Tibial nerve (tissue), 4 donors: ENCODE results near the gene EYA2. TPM values are rescaled to one million over a fixed set of nuclear protein-coding genes. Genes with fewer than 3 reads are reported as not detected.

Source experiments
- DNase-seq, 2 donors: peaks; one replicate each; pipeline ENCODE4 v3.0.0-alpha.2; 2019; ENCODE audit warnings: low spot score in 2 of 2
- H3K27ac ChIP-seq, 4 donors: fragments of 200-600 bp; sonication (generic) in 3 of 4; one replicate each; pipeline ENCODE4 v1.5.1; 2017 to 2019; ENCODE audit warnings: mild to moderate bottlenecking in 1 of 4
- H3K27me3 ChIP-seq, 2 donors: fragments of 200-600 bp; sonication (generic) in 1 of 2; one replicate each; pipeline versions ENCODE4 v1.5.1 to v1.6.0; 2017 to 2019
- H3K36me3 ChIP-seq, 3 donors: fragments of 200-600 bp; sonication (generic); one replicate each; pipeline ENCODE4 v1.5.1; 2018 to 2019
- H3K4me1 ChIP-seq, 4 donors: fragments of 200-600 bp; sonication (generic) in 3 of 4; one replicate each; pipeline ENCODE4 v1.5.1; 2017 to 2019
- H3K4me3 ChIP-seq, 4 donors: fragments of 200-600 bp; sonication (generic) in 3 of 4; one replicate each; pipeline ENCODE4 v1.5.1; 2017 to 2019; ENCODE audit warnings: mild to moderate bottlenecking in 1 of 4, moderate library complexity in 1 of 4
- H3K9me3 ChIP-seq, 4 donors: fragments of 200-600 bp; sonication (generic) in 3 of 4; one replicate each; pipeline ENCODE4 v1.5.1; 2017 to 2019
- CTCF ChIP-seq, 5 experiments: fragments of 200-600 bp in 3 of 5; fragments of 450-650 bp in 2 of 5; sonication (generic) in 3 of 5; IDR thresholded peaks; one replicate each; pipeline ENCODE4 v1.5.1; 2016 to 2019; ENCODE audit warnings: antibody characterized with exemption in 5 of 5, mild to moderate bottlenecking in 3 of 5, moderate library complexity in 2 of 5
- EP300 ChIP-seq, 2 donors: sonication (generic); formaldehyde crosslinking; IDR thresholded peaks; one replicate each; pipeline ENCODE4 v1.6.1; 2017; ENCODE audit warnings: antibody characterized with exemption in 2 of 2, mild to moderate bottlenecking in 1 of 2
- POLR2A ChIP-seq, 2 donors: fragments of 450-650 bp; IDR thresholded peaks; one replicate each; pipeline ENCODE4 v1.6.1; 2017; ENCODE audit warnings: antibody characterized with exemption in 2 of 2, mild to moderate bottlenecking in 2 of 2, moderate library complexity in 2 of 2
- WGBS, 2 donors: methylation state at CpG; one replicate each; pipeline ENCODE4 v1.1.5; 2018; 5-methylcytosine and 5-hydroxymethylcytosine counted together
- total RNA-seq, 4 donors: library from RNA; depleted of rRNA; stranded (reverse); fragments of >200 nt; gene quantifications; one replicate each; pipeline ENCODE4 v1.1.0, GENCODE V29; 2016

Gene EYA2
- total RNA-seq, 4 donors from 2014 or later = 13.8 to 25.5 (median 20.2) TPM

- Histone ChIP-seq H3K4me1 (peaks cover 0 to 6% (median 2%) of the 10 kb centered on the region in 4 donors), H3K9me3 (no peaks in the 10 kb centered on the region), H3K27me3 (no peaks in the 10 kb centered on the region), H3K36me3 (no peaks in the 10 kb centered on the region), H3K27ac (no peak overlapping the region), H3K4me3 (no peak overlapping the region)
- TF ChIP-seq EP300 (IDR thresholded peaks at IDR 0.05) = no peak
- WGBS, 2 donors = 93% methylated on average over 14 of the region's 14 CpGs
- no peak for DNase-seq
Observed at GRCh38 chr20:46965477-46965876, 70.8 kb downstream of the EYA2 start.

GRCh38 chr20:46967646-46968045 lies 73.0 kb downstream of the EYA2 start:
- no peak for DNase-seq
- Histone ChIP-seq H3K4me3 (no peak overlapping the region), H3K36me3 (no peaks in the 10 kb centered on the region), H3K4me1 (peaks cover 0 to 6% (median 2%) of the 10 kb centered on the region in 4 donors), H3K9me3 (no peaks in the 10 kb centered on the region), H3K27ac (no peak overlapping the region), H3K27me3 (no peaks in the 10 kb centered on the region)
- WGBS, 2 donors = 63 to 97% methylated on average over 2 of the region's 2 CpGs
- TF ChIP-seq POLR2A (IDR thresholded peaks at IDR 0.05) (no peak), CTCF (IDR thresholded peaks at IDR 0.05) (no peak), EP300 (IDR thresholded peaks at IDR 0.05) (no peak)

- TF ChIP-seq CTCF (IDR thresholded peaks at IDR 0.05) (no peak), POLR2A (IDR thresholded peaks at IDR 0.05) (no peak), EP300 (IDR thresholded peaks at IDR 0.05) (no peak)
- 26 to 37% methylated on average over 4 of the region's 4 CpGs for WGBS, 2 donors
Observed at GRCh38 chr20:46970937-46971630, 76.4 kb downstream of the EYA2 start.

GRCh38 chr20:46973766-46974165 lies 79.1 kb downstream of the EYA2 start:
- no peaks in the 10 kb centered on the region for H3K9me3 ChIP-seq
- TF ChIP-seq CTCF (IDR thresholded peaks at IDR 0.05) = no peak
- no peak for TF ChIP-seq EP300 (IDR thresholded peaks at IDR 0.05)
- no peak for TF ChIP-seq POLR2A (IDR thresholded peaks at IDR 0.05)
- H3K4me1 ChIP-seq = no peaks in the 10 kb centered on the region
- H3K36me3 ChIP-seq = no peaks in the 10 kb centered on the region
- WGBS, 2 donors = 73 to 74% methylated on average over 6 of the region's 6 CpGs
- H3K27me3 ChIP-seq = no peaks in the 10 kb centered on the region
- H3K27ac ChIP-seq = no peak overlapping the region
- DNase-seq = no peak
- no peak overlapping the region for H3K4me3 ChIP-seq

More at GRCh38 chr20:46970937-46971630, 76.4 kb downstream of the EYA2 start:
- Histone ChIP-seq H3K27me3 (no peaks in the 10 kb centered on the region), H3K27ac (no peak overlapping the region), H3K4me3 (no peak overlapping the region), H3K36me3 (no peaks in the 10 kb centered on the region), H3K9me3 (no peaks in the 10 kb centered on the region), H3K4me1 (no peaks in the 10 kb centered on the region)
- DNase-seq = no peak

GRCh38 chr20:46974669-46975434 lies 80.2 kb downstream of the EYA2 start:
- no peak for DNase-seq
- H3K27me3 ChIP-seq = no peaks in the 10 kb centered on the region
- TF ChIP-seq CTCF (IDR thresholded peaks at IDR 0.05) (no peak), EP300 (IDR thresholded peaks at IDR 0.05) (no peak), POLR2A (IDR thresholded peaks at IDR 0.05) (no peak)
- no peaks in the 10 kb centered on the region for H3K36me3 ChIP-seq
- 78 to 83% methylated on average over 10 of the region's 10 CpGs for WGBS, 2 donors
- H3K9me3 ChIP-seq = no peaks in the 10 kb centered on the region
- no peak overlapping the region for H3K27ac ChIP-seq
- peaks cover 0 to 4% (median 0%) of the 10 kb centered on the region in 4 donors for H3K4me1 ChIP-seq
- H3K4me3 ChIP-seq = no peak overlapping the region
